GM20431 (cell line): ENCODE data around the gene PCARE.
"Not testable (repeated sequence)": the region's sequence is repeated elsewhere in the genome, so short reads cannot be mapped to it uniquely, and the experiment has no call there.

Experiments
- in situ Hi-C: fragments of 300-500 bp; cut with MseI, MboI; formaldehyde crosslinking; loops from one replicate; pipeline ENCODE4 v1.15.0; 2020; ENCODE audit warnings: low sequenced_read_pairs; ENCODE audit not compliant: unreplicated experiment

Gene PCARE

GRCh38 chr2:29100564-29100963 lies 26.2 kb upstream of the PCARE start:
- in situ Hi-C loops = no loop called here

- in situ Hi-C loops = no loop called here
Measured at GRCh38 chr2:29097569-29097968, 23.2 kb upstream of the PCARE start.

- in situ Hi-C loops = no loop called here
Measured at GRCh38 chr2:29096969-29097368, 22.6 kb upstream of the PCARE start.

GRCh38 chr2:29090311-29090710 lies 16.0 kb upstream of the PCARE start:
- in situ Hi-C loops = not testable (repeated sequence)

- in situ Hi-C loops = no loop called here
Measured at GRCh38 chr2:29084554-29084953, 10.2 kb upstream of the PCARE start.

- in situ Hi-C loops = no loop called here
Measured at GRCh38 chr2:29082804-29083495, 8.6 kb upstream of the PCARE start.

- in situ Hi-C loops = no loop called here
Measured at GRCh38 chr2:29080886-29081743, 6.8 kb upstream of the PCARE start.

- in situ Hi-C loops = no loop called here
Measured at GRCh38 chr2:29079887-29080286, 5.6 kb upstream of the PCARE start.

- in situ Hi-C loops = no loop called here
Measured at GRCh38 chr2:29075894-29076705, 1.8 kb upstream of the PCARE start.

GRCh38 chr2:29073933-29074332 lies 390 bp downstream of the PCARE start:
- in situ Hi-C loops = no loop called here

GRCh38 chr2:29072971-29073725 lies 1.2 kb downstream of the PCARE start:
- in situ Hi-C loops = no loop called here

- in situ Hi-C loops = no loop called here
Measured at GRCh38 chr2:29072251-29072650, 2.1 kb downstream of the PCARE start.

- in situ Hi-C loops = no loop called here
Measured at GRCh38 chr2:29071032-29071975, 3.0 kb downstream of the PCARE start.

GRCh38 chr2:29070526-29070925 lies 3.8 kb downstream of the PCARE start:
- in situ Hi-C loops = no loop called here

- in situ Hi-C loops = no loop called here
Measured at GRCh38 chr2:29068513-29068912, 5.8 kb downstream of the PCARE start.

GRCh38 chr2:29066997-29067605 lies 7.2 kb downstream of the PCARE start:
- in situ Hi-C loops = no loop called here

GRCh38 chr2:29066271-29066860 lies 8.0 kb downstream of the PCARE start:
- in situ Hi-C loops = no loop called here
